HL-60 (cell line): ENCODE measurements around the gene ZSWIM8.

Source experiments
- DNase-seq, 2 experiments: peaks; one replicate each; pipeline ENCODE4 v3.0.0-alpha.2; 2010 to 2020; ENCODE audit warnings: low read depth in 1 of 2, low spot score in 1 of 2
- H3K27ac ChIP-seq: fragments of 250-450 bp; sonication (Bioruptor Pico); replicated peaks from 2 replicates; pipeline ENCODE4 v1.5.1; 2020; ENCODE audit warnings: mild to moderate bottlenecking, moderate library complexity
- H3K27me3 ChIP-seq: fragments of 250-450 bp; sonication (Bioruptor Pico); 2 replicates; pipeline ENCODE4 v1.5.1; 2021; ENCODE audit warnings: mild to moderate bottlenecking, moderate library complexity; ENCODE audit not compliant: insufficient read depth, poor library complexity, severe bottlenecking
- H3K4me3 ChIP-seq: replicated peaks from 2 replicates; pipeline ENCODE4 v1.5.1; 2011; ENCODE audit warnings: mild to moderate bottlenecking, control low read depth, low read length; ENCODE audit not compliant: insufficient read depth
- GABPA ChIP-seq: IDR thresholded peaks from 2 replicates; pipeline ENCODE4 v1.6.1; 2012; ENCODE audit warnings: low read depth
- POLR2AphosphoS5 ChIP-seq: IDR thresholded peaks from 2 replicates; pipeline ENCODE4 v1.6.1; 2012; ENCODE audit warnings: low read depth
- REST ChIP-seq: IDR thresholded peaks from 2 replicates; pipeline ENCODE4 v1.6.1; 2012; ENCODE audit warnings: low read depth; ENCODE audit not compliant: insufficient replicate concordance
- SPI1 ChIP-seq: IDR thresholded peaks from 2 replicates; pipeline ENCODE4 v1.6.1; 2012; ENCODE audit warnings: low read depth, mild to moderate bottlenecking, borderline replicate concordance
- TF ChIP-seq, protein P1 (sequence below): IDR thresholded peaks from one replicate; pipeline ENCODE4 v1.5.1; 2011; ENCODE audit warnings: low read length, control low read depth, inconsistent platforms; ENCODE audit not compliant: insufficient read depth

The ZSWIM8 gene

GRCh38 chr10:73809061-73809818 lies 23.8 kb downstream of the ZSWIM8 start:
- Histone ChIP-seq H3K4me3 (no peak overlapping the region), H3K27ac (no peak overlapping the region), H3K27me3 (no peaks in the 10 kb centered on the region)
- no peak for DNase-seq
- TF ChIP-seq, protein P1, sequence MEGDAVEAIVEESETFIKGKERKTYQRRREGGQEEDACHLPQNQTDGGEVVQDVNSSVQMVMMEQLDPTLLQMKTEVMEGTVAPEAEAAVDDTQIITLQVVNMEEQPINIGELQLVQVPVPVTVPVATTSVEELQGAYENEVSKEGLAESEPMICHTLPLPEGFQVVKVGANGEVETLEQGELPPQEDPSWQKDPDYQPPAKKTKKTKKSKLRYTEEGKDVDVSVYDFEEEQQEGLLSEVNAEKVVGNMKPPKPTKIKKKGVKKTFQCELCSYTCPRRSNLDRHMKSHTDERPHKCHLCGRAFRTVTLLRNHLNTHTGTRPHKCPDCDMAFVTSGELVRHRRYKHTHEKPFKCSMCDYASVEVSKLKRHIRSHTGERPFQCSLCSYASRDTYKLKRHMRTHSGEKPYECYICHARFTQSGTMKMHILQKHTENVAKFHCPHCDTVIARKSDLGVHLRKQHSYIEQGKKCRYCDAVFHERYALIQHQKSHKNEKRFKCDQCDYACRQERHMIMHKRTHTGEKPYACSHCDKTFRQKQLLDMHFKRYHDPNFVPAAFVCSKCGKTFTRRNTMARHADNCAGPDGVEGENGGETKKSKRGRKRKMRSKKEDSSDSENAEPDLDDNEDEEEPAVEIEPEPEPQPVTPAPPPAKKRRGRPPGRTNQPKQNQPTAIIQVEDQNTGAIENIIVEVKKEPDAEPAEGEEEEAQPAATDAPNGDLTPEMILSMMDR: no peak
- TF ChIP-seq SPI1: no peak
- no peak for TF ChIP-seq POLR2AphosphoS5
- no peak for TF ChIP-seq GABPA
- TF ChIP-seq REST: no peak

DNA sequence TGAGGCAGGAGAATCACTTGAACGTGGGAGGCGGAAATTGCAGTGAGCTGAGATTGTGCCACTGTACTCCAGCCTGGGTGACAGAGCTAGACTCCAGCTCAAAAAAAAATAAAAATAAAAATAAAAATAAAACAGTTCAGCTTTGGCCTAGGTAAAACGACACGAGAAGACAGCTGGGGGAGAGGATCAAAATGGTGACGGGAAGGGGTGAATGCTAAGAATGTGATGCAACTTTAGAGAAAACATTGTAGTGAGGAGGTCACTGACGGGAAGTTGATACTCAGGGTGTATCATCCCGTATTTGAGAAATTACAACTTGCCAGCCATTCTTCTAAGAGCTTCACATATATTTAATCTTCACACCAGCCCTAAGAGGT lies 24.9 kb downstream of the ZSWIM8 start:
- no peak for DNase-seq
- H3K27ac ChIP-seq: peak overlapping the region; percentile 76
- TF ChIP-seq SPI1 (no peak), REST (no peak), GABPA (no peak), POLR2AphosphoS5 (no peak)
- TF ChIP-seq, protein P1: no peak

DNA sequence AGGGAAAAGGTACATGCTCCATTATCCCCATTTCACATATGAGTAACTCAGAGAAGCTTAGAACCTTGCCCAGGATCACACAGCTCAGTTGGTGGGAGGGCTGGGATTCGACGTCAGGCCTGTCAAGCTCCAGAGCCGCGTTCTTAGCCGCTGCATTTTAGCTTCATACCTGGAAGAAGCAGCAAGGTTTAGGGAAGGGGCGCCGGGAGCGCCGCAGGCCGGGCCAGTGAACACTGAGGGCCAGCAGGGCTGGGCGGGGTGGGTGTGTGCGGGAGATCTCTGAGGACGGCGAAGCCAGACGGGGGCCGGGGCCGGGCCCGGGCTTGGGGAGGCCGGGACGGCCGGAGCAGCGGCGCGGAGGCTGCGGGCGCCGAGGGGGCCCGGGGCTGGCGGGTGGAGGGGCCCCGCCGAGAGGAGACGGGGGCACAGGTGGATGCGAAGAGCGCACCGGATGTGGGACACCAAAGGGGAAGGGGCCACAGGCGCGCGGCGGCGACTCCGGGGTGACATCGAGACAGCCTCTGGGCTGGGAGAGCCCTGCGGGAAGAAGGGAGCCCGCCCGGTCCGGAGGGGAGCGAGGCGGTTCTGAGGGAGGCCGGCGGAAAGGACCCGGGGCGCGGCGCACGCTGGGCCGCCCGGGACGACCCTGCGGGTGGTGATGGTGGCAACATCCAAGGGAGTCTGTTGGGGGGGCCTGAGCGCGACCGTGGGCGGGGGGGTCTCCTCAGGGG lies 25.5 kb downstream of the ZSWIM8 start:
- Histone ChIP-seq H3K27ac (peak overlapping the region; percentile 76), H3K4me3 (peak overlapping the region; percentile 79), H3K27me3 (no peaks in the 10 kb centered on the region)
- TF ChIP-seq, protein P1: no peak
- TF ChIP-seq SPI1: 0 out of 2 replicates have a peak, but pooled peaks have one; percentile 1
- DNase-seq: peak; percentile 38 to 50

More for the DNA sequence above, 24.9 kb downstream of the ZSWIM8 start:
- H3K4me3 ChIP-seq: peak overlapping the region; percentile 79
- H3K27me3 ChIP-seq: no peaks in the 10 kb centered on the region
